ENCODE data around the gene PLCL2.
A peak's percentile ranks its signal among the peaks of the same experiment; 100 is the strongest.

Gene PLCL2

GRCh38 chr3:16866571-16866970 lies 18.2 kb upstream of the PLCL2 start:
- DNase-seq = peak; percentile 17

DNA sequence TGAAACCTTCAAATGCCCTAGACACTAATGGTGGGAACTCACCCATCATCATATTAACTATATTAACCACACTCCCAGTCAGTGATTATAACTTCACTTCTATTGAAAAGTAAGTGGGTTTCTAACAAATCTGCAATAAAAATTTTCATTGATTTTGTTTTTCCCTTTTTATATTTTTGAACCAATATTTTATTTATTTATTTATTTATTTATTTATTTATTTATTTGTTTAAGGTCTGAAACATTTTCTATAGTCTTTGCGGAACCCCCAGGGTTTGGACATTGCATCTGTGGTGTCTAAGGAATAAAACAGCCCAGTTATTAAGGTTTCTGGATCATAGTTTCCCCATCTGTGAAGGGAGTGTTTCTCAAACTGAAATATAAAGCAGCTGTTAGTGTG lies 16.2 kb upstream of the PLCL2 start:
- DNase-seq = no peak

- DNase-seq = no peak
Observed at GRCh38 chr3:16869261-16870005, 15.3 kb upstream of the PLCL2 start.

GRCh38 chr3:16871915-16872842 lies 12.6 kb upstream of the PLCL2 start:
- no peak for DNase-seq

- DNase-seq = no peak
Observed at GRCh38 chr3:16873872-16874271, 10.9 kb upstream of the PLCL2 start.

- DNase-seq = no peak
Observed at GRCh38 chr3:16875876-16876550, 8.7 kb upstream of the PLCL2 start.

GRCh38 chr3:16877505-16877904 lies 7.2 kb upstream of the PLCL2 start:
- no peak for DNase-seq

DNA sequence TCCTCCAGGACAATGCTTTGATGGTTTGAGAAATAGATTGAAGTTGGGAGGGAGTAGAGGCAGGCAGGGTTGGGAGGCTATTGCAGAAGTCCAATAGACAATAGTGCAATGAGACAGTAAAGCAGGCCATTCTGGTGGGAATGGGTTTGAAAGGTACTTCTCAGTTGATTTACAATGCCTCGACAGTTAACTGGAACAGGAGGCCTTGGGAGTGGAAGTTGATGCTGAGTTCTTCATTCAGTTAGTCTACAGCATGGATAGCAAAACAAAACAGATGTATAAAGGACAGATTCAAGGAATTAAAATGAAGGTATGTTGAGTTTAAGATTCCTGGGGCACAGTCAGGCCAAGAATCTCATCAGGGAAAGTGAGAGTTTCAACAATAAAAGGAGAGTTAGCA lies 6.8 kb upstream of the PLCL2 start:
- DNase-seq = no peak

- no peak for DNase-seq
Observed at GRCh38 chr3:16881896-16882630, 2.7 kb upstream of the PLCL2 start.

- no peak for DNase-seq
Observed at GRCh38 chr3:16883057-16883722, 1.6 kb upstream of the PLCL2 start.

DNA sequence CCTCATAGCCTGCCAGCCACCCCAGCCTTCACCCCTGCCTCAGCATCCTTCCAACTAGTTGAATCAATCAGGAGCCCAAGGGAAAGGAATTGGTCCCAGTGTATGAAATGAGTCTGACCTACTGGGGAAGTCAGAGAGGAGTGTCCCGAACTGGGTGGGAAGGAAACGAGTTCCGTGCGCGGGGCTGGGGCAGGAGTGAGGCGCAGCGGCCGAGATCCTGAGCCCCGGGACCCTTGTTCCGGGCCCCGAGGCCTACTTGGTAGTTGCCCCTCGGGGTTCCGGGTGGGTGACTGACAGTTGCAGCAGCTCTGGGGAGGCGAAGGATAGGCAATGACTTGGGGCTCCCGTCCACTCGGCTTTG lies 1.1 kb upstream of the PLCL2 start:
- no peak for DNase-seq

- peak; percentile 56 for DNase-seq
Observed at GRCh38 chr3:16884084-16884747, 539 bp upstream of the PLCL2 start.

DNA sequence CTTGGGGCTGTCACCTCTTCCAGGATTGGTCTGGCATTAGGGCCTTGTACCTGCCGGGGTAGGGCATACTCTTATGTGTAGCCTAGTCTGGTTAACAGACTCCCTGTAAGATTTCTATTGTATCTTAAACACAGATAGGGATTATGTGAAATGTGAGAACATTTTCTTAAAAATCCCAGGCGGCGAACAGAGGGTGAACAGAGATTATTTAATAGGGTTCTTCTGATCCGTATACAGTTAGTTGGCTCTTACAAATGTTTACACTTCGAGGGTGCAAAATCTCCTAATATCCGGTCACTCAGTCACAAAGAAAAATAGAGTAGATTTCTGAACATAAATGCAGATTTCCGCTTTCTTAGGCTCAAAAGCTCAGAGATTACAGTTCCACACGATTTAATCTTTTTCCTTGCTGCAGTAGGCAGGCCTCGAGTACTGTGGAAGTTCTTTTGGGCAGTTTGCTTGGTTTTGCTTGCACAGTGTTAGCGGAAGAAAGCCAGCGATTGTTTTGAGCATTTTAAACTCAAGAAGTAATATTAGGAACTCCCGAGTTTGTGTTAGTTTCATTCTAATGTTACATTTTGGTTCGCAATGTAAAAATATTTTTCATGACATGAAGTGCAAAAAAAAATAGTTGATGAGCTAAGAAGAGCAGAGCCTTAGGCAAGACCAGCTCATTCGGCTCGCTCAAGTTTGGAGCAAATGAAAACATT lies 993 bp downstream of the PLCL2 start:
- no peak for DNase-seq

DNA sequence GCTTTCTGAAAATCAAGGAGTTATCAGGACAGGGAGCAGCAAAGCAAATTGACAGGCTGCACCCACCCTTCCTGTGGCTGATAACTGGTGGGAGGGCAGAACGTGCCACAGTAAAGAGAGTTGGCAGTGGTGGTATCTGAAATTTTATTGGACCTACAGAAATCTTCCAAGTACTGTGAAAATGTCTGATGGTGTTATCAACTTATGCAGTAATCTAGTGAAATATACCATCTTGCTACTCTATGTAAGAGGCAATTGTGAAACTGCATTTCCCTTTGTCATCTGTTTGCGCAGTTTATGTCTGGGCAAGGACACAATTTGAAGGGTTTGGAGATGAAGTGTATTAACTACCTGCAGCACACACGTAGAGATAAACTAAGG lies 1.5 kb downstream of the PLCL2 start:
- peak; percentile 23 for DNase-seq

GRCh38 chr3:16887130-16887529 lies 2.4 kb downstream of the PLCL2 start:
- DNase-seq = no peak

GRCh38 chr3:16888356-16888755 lies 3.6 kb downstream of the PLCL2 start:
- no peak for DNase-seq

DNA sequence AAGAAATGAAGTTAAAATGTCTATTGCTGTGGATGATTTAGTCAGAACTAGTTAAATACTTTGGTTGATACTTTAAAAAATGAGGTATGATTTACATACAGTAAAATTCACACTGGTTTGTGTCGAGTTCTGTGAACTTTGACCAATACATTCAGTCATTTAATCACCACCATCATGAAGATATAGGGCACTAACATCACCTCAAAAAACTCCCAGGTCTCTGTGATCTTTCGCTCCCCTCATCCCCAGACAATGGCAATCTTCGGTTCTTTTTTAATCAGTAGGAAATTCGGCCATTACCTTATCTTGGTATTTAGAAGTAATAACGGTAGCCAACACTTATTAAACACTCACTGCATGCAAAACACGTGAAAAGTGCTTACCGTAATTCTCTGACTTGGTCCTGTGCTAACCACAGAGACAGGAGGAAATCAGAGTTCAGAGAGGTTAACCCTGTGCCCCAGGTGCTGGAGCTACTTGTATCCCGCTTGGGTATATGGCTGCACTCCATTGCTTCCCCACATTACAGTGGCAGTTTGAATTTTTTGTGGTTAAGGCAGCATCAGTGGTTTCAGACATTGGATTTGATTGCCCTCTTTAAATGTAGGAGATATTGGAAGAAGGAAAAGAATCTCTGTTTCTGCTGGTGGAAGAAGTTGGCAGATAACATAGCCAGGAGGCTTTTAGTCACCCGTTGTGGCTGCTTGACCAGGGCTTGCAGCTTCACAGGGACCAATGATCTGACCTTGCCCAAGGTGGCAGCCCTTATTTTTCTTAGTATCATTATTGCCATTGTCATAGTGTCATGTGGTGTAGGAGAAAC lies 4.2 kb downstream of the PLCL2 start:
- DNase-seq = peak; percentile 49

- DNase-seq = no peak
Observed at GRCh38 chr3:16890597-16891333, 6.0 kb downstream of the PLCL2 start.

DNA sequence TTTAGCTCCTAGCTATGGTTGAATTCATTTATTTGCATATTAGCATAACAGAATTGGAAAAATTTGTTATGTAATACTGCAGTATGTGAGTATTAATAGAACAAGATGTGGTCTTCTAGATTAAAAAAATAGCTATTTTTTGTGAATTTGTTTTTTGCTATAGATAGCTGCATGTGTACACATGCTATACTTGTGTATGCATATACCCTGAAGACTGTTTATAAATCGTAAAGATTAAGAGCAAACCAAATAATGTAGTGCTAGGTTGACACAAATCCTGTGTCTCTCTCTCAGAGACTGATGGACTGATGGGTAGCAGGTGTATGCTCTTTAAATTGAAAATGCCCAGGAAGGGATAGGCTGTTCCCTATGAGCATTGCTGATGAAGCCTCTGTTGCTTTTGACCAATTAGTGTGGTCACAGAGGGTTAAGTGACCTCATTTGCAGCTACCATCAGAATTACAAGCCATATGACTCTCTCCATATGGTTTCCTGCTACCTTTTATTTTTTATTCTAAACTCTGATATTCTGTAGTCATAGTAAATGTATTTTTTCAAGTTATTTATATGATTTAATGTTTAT lies 9.0 kb downstream of the PLCL2 start:
- no peak for DNase-seq
